H1 (cell line): ENCODE results near the gene IFT25.

Source experiments
- BRCA1 ChIP-seq: IDR thresholded peaks from 2 replicates; pipeline ENCODE4 v1.6.1; 2012; ENCODE audit warnings: low read depth, low read length, improper control_type of control experiment
- CHD2 ChIP-seq: IDR thresholded peaks from 2 replicates; pipeline ENCODE4 v1.6.1; 2012; ENCODE audit warnings: low read length, improper control_type of control experiment
- CTCF ChIP-seq, 3 experiments: IDR thresholded peaks; 1 replicate in 2 of 3; 2 replicates in 1 of 3; pipeline versions ENCODE4 v1.5.1 to v1.6.1; 2011; ENCODE audit warnings: low read length in 3 of 3, mild to moderate bottlenecking in 3 of 3, inconsistent platforms in 2 of 3, low read depth in 1 of 3, moderate library complexity in 1 of 3; ENCODE audit not compliant: insufficient read depth in 1 of 3; ENCODE audit errors: control extremely low read depth in 1 of 3
- EZH2 ChIP-seq: fragments of 200-600 bp; sonication (generic); IDR thresholded peaks from 2 replicates; pipeline ENCODE4 v1.7.1; 2012; ENCODE audit warnings: low read depth, mild to moderate bottlenecking, moderate library complexity, low read length, inconsistent platforms; ENCODE audit not compliant: severe bottlenecking
- JUN ChIP-seq: IDR thresholded peaks from 2 replicates; pipeline ENCODE4 v1.6.1; 2011; ENCODE audit warnings: low read depth, mild to moderate bottlenecking, improper control_type of control experiment, low read length
- JUND ChIP-seq: IDR thresholded peaks from 2 replicates; pipeline ENCODE4 v1.6.1; 2011; ENCODE audit warnings: mild to moderate bottlenecking, improper control_type of control experiment, low read length
- POLR2A ChIP-seq, 2 experiments: IDR thresholded peaks; 1 replicate in 1 of 2; 2 replicates in 1 of 2; pipeline ENCODE4 v1.6.1; 2011; ENCODE audit warnings: low read depth in 2 of 2, low read length in 2 of 2, mild to moderate bottlenecking in 2 of 2; ENCODE audit errors: control extremely low read depth in 1 of 2
- POLR2AphosphoS5 ChIP-seq: IDR thresholded peaks from 2 replicates; pipeline ENCODE4 v1.6.1; 2011; ENCODE audit warnings: low read depth, low read length
- POU5F1 ChIP-seq: IDR thresholded peaks from 2 replicates; pipeline ENCODE4 v1.6.1; 2011; ENCODE audit warnings: low read depth, mild to moderate bottlenecking, low read length, moderate library complexity
- RAD21 ChIP-seq, 2 experiments: IDR thresholded peaks in 1 of 2; conservative IDR thresholded peaks in 1 of 2; 2 replicates each; pipeline ENCODE4 v1.6.1; 2011; ENCODE audit warnings: low read depth in 2 of 2, low read length in 2 of 2, improper control_type of control experiment in 1 of 2, inconsistent platforms in 1 of 2, mild to moderate bottlenecking in 1 of 2, moderate library complexity in 1 of 2
- SIRT6 ChIP-seq: IDR thresholded peaks from one replicate; pipeline ENCODE4 v1.7.1; 2012; ENCODE audit warnings: low read length, inconsistent platforms

GRCh38 chr1:53948291-53948690, 2.8 kb upstream of the IFT25 start:
- TF ChIP-seq POLR2AphosphoS5 (no peak), JUND (no peak), EZH2 (no peak), POLR2A (IDR thresholded peaks at IDR 0.05; ENCODE audit: control extremely low read depth in 1 of 2, low read depth in 2 of 2, low read length in 2 of 2) (no peak), CTCF (IDR thresholded peaks at IDR 0.05; ENCODE audit: control extremely low read depth in 1 of 3, insufficient read depth in 1 of 3, low read depth in 1 of 3, low read length in 3 of 3) (no peak), CHD2 (no peak), RAD21 (IDR thresholded peaks at IDR 0.05 in 1 of 2, conservative IDR thresholded peaks at IDR 0.05 in 1 of 2; ENCODE audit: low read depth in 2 of 2, low read length in 2 of 2) (no peak), JUN (no peak), POU5F1 (no peak), BRCA1 (no peak), SIRT6 (no peak)
